OCI-LY3 (cell line): ENCODE data around the gene GTPBP6.
"Not testable (repeated sequence)": the region's sequence is repeated elsewhere in the genome, so short reads cannot be mapped to it uniquely, and the experiment has no call there.

ENCODE experiments used
- H2AFZ ChIP-seq: fragments of 200-600, 300-600 bp; shearing (Covaris generic); 2 replicates; pipeline ENCODE4 v1.6.0; 2014; ENCODE audit warnings: antibody characterized with exemption, low read depth, low read length
- H3K27ac ChIP-seq: fragments of 200-600, 300-600 bp; sonication (generic); 2 replicates; pipeline ENCODE4 v1.5.1; 2014; ENCODE audit warnings: mild to moderate bottlenecking, low read length, moderate library complexity, mixed read lengths
- H3K27me3 ChIP-seq: fragments of 200-600, 300-600 bp; sonication (generic); 2 replicates; pipeline ENCODE4 v1.6.1; 2014; ENCODE audit warnings: low read depth, low read length, mixed read lengths
- H3K36me3 ChIP-seq: fragments of 200-600, 300-600 bp; sonication (generic); replicated peaks from 2 replicates; pipeline ENCODE3; 2014; ENCODE audit warnings: low read depth, low read length, mixed read lengths
- H3K4me1 ChIP-seq: fragments of 300-600, 200-600 bp; sonication (generic); 2 replicates; pipeline ENCODE4 v1.6.1; 2014; ENCODE audit warnings: low read length, mixed read lengths
- H3K4me2 ChIP-seq: fragments of 200-600, 300-600 bp; sonication (generic); 2 replicates; pipeline ENCODE4 v1.6.1; 2014; ENCODE audit warnings: low read length, mixed read lengths
- H3K4me3 ChIP-seq: fragments of 300-600, 200-600 bp; sonication (generic); 2 replicates; pipeline ENCODE4 v1.5.1; 2014; ENCODE audit warnings: antibody characterized with exemption, mild to moderate bottlenecking, low read length, moderate library complexity
- H3K79me2 ChIP-seq: fragments of 300-600, 200-600 bp; shearing (Covaris generic); 2 replicates; pipeline ENCODE4 v1.6.1; 2014; ENCODE audit warnings: mild to moderate bottlenecking, low read length, mixed read lengths
- H3K9ac ChIP-seq: fragments of 300-600, 200-600 bp; shearing (Covaris generic); 2 replicates; pipeline ENCODE4 v1.6.0; 2014; ENCODE audit warnings: mild to moderate bottlenecking, low read length, moderate library complexity
- H3K9me3 ChIP-seq: fragments of 200-600, 300-600 bp; shearing (Covaris generic); 2 replicates; pipeline ENCODE4 v1.6.1; 2014; ENCODE audit warnings: low read length, mixed read lengths; ENCODE audit not compliant: insufficient read depth
- H4K20me1 ChIP-seq: fragments of 200-600, 300-600 bp; sonication (generic); 2 replicates; pipeline ENCODE4 v1.6.1; 2016; ENCODE audit warnings: low read length, mixed read lengths; ENCODE audit not compliant: insufficient read depth
- EZH2phosphoT487 ChIP-seq: fragments of 200-600 bp; shearing (Covaris generic); IDR thresholded peaks from 2 replicates; pipeline ENCODE4 v1.6.1; 2018; ENCODE audit warnings: antibody characterized with exemption, mixed run types, low read depth
- TF ChIP-seq, protein P1 (sequence below): fragments of 200-600, 300-600 bp; sonication (generic); IDR thresholded peaks from 2 replicates; pipeline ENCODE4 v1.5.1; 2014; ENCODE audit warnings: antibody characterized with exemption, low read length, low read depth

The GTPBP6 gene

DNA sequence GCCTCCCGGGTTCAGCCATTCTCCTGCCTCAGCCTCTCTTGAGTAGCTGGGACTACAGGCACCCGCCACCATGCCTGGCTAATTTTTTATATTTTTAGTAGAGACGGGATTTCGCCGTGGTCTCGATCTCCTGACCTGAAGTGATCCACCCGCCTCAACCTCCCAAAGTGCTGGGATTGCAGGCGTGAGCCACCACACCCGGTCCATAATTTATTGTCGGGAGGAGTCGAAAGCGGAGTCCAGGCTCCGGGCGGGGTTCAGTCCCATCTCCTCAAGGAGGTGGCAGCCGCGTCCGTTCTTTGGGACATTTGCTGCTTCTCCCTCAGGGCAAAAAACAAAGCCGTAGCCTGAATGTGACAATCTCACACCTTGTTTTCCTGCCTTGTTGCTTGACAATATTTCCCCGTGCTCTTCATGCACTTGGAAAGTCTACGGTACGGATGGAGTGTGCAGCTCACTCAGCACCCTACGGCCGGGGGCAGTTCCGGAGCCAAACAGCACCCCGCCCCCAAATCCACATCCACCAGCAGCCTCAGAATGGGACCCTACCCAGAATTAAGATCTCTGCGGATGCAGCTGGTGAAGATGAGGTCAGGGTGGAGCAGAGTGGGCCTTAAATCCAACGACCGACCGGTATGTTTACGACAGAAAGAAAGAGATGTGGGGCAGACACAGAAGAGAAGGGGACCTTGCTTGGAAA, 9.6 kb downstream of the GTPBP6 start:
- Histone ChIP-seq H4K20me1 (peaks cover 23% of the 10 kb centered on the region), H3K79me2 (peaks cover 6% of the 10 kb centered on the region), H3K4me2 (no peak overlapping the region), H3K36me3 (peaks cover 72% of the 10 kb centered on the region), H3K9ac (no peak overlapping the region), H3K27ac (no peak overlapping the region), H3K4me1 (no peaks in the 10 kb centered on the region), H3K27me3 (no peaks in the 10 kb centered on the region), H2AFZ (no peak overlapping the region), H3K9me3 (no peaks in the 10 kb centered on the region), H3K4me3 (no peak overlapping the region)
- no peak for TF ChIP-seq EZH2phosphoT487
- TF ChIP-seq, protein P1, sequence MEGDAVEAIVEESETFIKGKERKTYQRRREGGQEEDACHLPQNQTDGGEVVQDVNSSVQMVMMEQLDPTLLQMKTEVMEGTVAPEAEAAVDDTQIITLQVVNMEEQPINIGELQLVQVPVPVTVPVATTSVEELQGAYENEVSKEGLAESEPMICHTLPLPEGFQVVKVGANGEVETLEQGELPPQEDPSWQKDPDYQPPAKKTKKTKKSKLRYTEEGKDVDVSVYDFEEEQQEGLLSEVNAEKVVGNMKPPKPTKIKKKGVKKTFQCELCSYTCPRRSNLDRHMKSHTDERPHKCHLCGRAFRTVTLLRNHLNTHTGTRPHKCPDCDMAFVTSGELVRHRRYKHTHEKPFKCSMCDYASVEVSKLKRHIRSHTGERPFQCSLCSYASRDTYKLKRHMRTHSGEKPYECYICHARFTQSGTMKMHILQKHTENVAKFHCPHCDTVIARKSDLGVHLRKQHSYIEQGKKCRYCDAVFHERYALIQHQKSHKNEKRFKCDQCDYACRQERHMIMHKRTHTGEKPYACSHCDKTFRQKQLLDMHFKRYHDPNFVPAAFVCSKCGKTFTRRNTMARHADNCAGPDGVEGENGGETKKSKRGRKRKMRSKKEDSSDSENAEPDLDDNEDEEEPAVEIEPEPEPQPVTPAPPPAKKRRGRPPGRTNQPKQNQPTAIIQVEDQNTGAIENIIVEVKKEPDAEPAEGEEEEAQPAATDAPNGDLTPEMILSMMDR = no peak

DNA sequence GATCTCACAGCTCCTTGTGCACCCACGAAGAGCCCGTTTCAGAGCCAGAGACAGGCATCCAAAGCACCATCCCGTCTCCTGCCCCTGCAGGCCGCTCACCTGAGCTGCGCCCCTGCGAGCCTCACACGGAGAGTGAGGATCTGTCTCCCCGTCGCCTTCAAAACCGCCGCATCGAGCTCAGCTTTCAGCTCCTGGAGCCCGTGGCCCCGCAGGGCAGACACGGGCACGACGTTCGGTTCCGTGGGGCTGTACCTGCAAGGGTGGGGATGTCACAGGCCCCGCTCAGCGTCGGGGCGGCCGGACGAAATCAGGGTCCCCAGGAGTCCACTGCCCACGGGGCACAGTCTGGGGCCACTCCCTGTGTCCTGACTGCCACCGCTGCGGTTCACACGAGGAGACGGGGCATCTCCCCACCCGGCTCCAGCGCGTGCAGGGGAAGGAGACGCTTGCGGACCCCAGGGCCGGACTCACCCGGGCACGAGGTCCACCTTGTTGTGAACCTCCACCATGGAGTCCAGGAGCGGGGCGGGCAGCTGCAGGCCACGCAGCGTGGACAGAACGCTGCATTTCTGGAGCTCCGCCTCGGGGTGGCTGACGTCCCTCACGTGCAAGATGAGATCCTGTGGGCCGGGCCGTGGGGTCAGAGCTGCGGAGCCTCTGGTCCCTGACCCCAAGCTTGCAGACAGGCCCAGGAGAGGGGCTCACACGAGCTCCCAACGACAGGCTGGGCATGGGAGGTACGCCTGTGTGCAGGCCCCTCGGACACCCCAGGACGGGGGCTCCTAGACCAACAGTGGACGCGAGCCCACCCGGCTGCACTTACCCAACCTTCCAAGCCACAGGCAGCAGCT, 11.1 kb downstream of the GTPBP6 start:
- TF ChIP-seq EZH2phosphoT487 = no peak
- TF ChIP-seq, protein P1 = no peak
- Histone ChIP-seq H3K79me2 (peaks cover 6% of the 10 kb centered on the region), H2AFZ (no peak overlapping the region)

DNA sequence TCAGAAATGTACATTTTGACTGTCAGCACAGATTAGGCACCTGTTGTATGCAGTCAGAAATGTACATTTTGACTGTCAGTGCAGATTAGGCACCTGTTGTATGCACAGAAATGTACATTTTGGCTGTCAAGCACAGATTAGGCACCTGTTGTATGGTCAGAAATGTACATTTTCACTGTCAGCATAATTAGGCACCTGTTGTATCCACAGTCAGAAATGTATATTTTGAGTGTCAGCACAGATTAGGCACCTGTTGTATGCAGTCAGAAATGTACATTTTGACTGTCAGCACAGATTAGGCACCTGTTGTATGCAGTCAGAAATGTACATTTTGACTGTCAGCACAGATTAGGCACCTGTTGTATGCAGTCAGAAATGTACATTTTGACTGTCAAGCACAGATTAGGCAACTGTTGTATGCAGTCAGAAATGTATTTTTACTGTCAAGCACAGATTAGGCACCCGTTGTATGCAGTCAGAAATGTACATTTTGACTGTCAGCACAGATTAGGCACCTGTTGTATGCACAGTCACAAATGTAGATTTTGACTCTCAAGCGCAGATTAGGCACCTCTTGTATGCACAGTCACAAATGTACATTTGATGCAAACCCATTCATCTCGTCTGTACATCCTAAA, 11.9 kb downstream of the GTPBP6 start:
- H3K9me3 ChIP-seq, H2AFZ ChIP-seq, H3K79me2 ChIP-seq, H3K4me3 ChIP-seq, H3K27ac ChIP-seq, H3K9ac ChIP-seq, H3K4me1 ChIP-seq, H3K4me2 ChIP-seq, H3K27me3 ChIP-seq: not testable (repeated sequence)
- Histone ChIP-seq H3K36me3 (peaks cover 68% of the 10 kb centered on the region), H4K20me1 (peaks cover 29% of the 10 kb centered on the region)

More for the DNA sequence above, 11.1 kb downstream of the GTPBP6 start:
- H3K27me3 ChIP-seq = no peaks in the 10 kb centered on the region
- peaks cover 67% of the 10 kb centered on the region for H3K36me3 ChIP-seq
- H3K9me3 ChIP-seq = no peaks in the 10 kb centered on the region
- no peak overlapping the region for H3K27ac ChIP-seq
- H3K4me3 ChIP-seq = no peak overlapping the region
- H3K9ac ChIP-seq = no peak overlapping the region
- no peak overlapping the region for H3K4me2 ChIP-seq
- H3K4me1 ChIP-seq = no peaks in the 10 kb centered on the region
- H4K20me1 ChIP-seq = peaks cover 29% of the 10 kb centered on the region

DNA sequence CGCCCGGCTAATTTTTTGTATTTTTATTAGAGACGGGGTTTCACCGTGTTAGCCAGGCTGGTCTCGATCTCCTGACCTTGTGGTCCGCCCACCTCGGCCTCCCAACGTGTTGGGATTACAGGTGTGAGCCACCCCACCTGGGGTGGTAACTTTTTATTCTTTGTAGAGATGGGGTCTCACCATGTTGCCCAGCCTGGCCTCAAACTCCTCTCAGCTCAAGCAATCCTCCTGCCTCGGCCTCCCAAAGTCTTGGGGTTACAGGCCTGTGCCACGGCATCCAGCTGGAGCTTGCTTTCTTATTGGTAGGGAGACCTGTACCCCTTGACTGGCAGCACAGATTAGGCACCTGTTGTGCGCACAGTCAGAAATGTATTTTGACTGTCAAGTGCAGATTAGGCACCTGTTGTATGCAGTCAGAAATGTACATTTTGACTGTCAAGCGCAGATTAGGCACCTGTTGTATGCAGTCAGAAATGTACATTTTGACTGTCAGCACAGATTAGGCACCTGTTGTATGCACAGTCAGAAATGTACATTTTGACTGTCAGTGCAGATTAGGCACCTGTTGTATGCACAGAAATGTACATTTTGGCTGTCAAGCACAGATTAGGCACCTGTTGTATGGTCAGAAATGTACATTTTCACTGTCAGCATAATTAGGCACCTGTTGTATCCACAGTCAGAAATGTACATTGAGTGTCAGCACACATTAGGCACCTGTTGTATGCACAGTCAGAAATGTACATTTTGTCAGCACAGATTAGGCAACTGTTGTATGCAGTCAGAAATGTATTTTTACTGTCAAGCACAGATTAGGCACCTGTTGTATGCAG, 12.6 kb downstream of the GTPBP6 start:
- not testable (repeated sequence) for H3K4me3 ChIP-seq, H3K9me3 ChIP-seq, H3K9ac ChIP-seq, H2AFZ ChIP-seq, H3K27me3 ChIP-seq, H3K79me2 ChIP-seq, H3K4me1 ChIP-seq, H3K27ac ChIP-seq, H3K4me2 ChIP-seq
- Histone ChIP-seq H3K36me3 (peaks cover 65% of the 10 kb centered on the region), H4K20me1 (peaks cover 29% of the 10 kb centered on the region)
